PC-3 (cell line): ENCODE results near the gene FANCG.

Experiments
- CTCF ChIP-seq: fragments of 300-600 bp; sonication (generic); conservative IDR thresholded peaks from 2 replicates; pipeline ENCODE4 v1.5.1; 2017; ENCODE audit warnings: antibody characterized with exemption, low read depth, mild to moderate bottlenecking, low read length
- EZH2 ChIP-seq: fragments of 300-600 bp; sonication (generic); IDR thresholded peaks from one replicate; pipeline ENCODE4 v1.6.1; 2017; ENCODE audit warnings: antibody characterized with exemption, mild to moderate bottlenecking, low read length; ENCODE audit not compliant: unreplicated experiment
- EZH2phosphoT487 ChIP-seq: fragments of 300-600 bp; sonication (generic); IDR thresholded peaks from 2 replicates; pipeline ENCODE4 v1.6.1; 2018; ENCODE audit warnings: mild to moderate bottlenecking, antibody characterized with exemption, low read length, borderline replicate concordance

GRCh38 chr9:35075358-35075757, 4.4 kb downstream of the FANCG start:
- TF ChIP-seq CTCF: no peak
- TF ChIP-seq EZH2: no peak
- TF ChIP-seq EZH2phosphoT487: no peak
